Erythroblast (primary cell): ENCODE results near the gene SLC2A13.

Experiments used
- GATA1 ChIP-seq: IDR thresholded peaks from 2 replicates; pipeline ENCODE4 v1.6.1; 2011; ENCODE audit warnings: low read depth, mild to moderate bottlenecking, control low read depth, low read length, moderate library complexity
- POLR2A ChIP-seq: IDR thresholded peaks from 2 replicates; pipeline ENCODE4 v1.6.1; 2011; ENCODE audit warnings: mild to moderate bottlenecking, low read length

- no peak for TF ChIP-seq POLR2A
- no peak for TF ChIP-seq GATA1
Observed at GRCh38 chr12:39928181-39928899, 177.5 kb downstream of the SLC2A13 start.
